ENCODE results near the gene HJV. TPM values are rescaled to one million over a fixed set of nuclear protein-coding genes. Genes with fewer than 3 reads are reported as not detected.
A peak's percentile ranks its signal among the peaks of the same experiment; 100 is the strongest.

The HJV gene
- total and polyA plus RNA-seq, 2 of the 4 experiments (the other 2 are of a cell fraction), result not detected

DNA sequence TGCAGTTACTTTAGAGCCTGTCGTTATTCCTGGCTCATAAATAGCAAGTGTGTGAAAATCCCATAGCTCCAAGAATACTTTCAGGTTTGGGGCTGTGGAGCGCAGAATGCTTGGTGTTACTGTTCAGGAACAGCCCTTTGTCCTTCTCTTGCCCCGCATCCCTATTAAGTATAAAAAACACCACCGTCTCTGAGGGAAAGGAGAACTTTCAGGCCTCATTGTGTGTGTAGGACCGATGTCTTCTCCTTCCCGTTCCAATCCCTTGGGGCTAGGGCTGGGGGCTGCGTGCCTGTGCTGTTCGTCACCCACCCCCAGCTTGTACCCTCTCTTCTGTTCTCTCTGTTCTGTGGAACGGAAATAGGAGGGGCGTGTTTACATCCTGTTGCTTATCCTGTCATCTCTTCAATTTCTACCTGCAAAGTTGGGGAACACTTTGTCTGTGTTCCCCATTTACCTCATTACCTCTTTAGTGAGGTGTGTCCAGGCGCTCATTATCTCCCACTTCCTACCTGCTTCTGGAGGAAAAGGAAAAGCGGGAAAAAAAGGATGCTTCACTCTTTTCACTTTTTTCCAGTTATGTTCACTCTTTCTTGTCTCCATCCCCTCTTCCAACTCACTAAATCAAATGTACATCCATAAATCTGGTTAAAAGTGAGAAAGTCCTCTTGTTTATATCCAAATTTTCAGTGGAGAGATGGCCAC, 24.4 kb downstream of the HJV start:
- ATAC-seq (ENCODE audit: low read depth) (peak; percentile 4), DNase-seq (no peak)
- peak overlapping the region; percentile 97 for H4K91ac ChIP-seq (ENCODE audit: insufficient read depth, low read depth, low read length)
- peak overlapping the region; percentile 86 for H3K9ac ChIP-seq (ENCODE audit: low read depth, low read length)
- peaks cover 10% of the 10 kb centered on the region for H3K4me1 ChIP-seq (ENCODE audit: control insufficient read depth, insufficient read depth, low read length)
- ChIA-PET POLR2A (ENCODE audit: unreplicated experiment) (no interaction called here), CTCF (interaction anchor here (0.6 kb wide), 1 partner anchor 259 kb away, joined by 3 read pairs; no protein-coding TSS in a partner anchor)
- H2BK120ac ChIP-seq (ENCODE audit: low read depth, low read length), result peak overlapping the region; percentile 86
- 0% methylated on average over 2 of the region's 12 CpGs; no CpG with 5 or more reads in 1 of the 2 experiments for WGBS, 2 experiments (ENCODE audit: extremely low coverage in 2 of 2, insufficient read length in 1 of 2)
- peak overlapping the region; percentile 76 to 92 for H4K8ac ChIP-seq (ENCODE audit: low read depth in 2 of 2, low read length in 2 of 2)
- H3K4ac ChIP-seq (ENCODE audit: low read depth, low read length), result peak overlapping the region; percentile 88
- H3K4me2 ChIP-seq (ENCODE audit: low read depth, low read length), result peak overlapping the region; percentile 89
- H3K27ac ChIP-seq (ENCODE audit: insufficient read depth, low read length), result peak overlapping the region; percentile 76
- H2BK20ac ChIP-seq (ENCODE audit: low read depth, low read length), result peak overlapping the region; percentile 54
- TF ChIP-seq CHD1 (IDR thresholded peaks at IDR 0.05; ENCODE audit: low read depth, low read length) (no peak), FOS (IDR thresholded peaks at IDR 0.05; ENCODE audit: low read depth, low read length) (no peak), MXI1 (IDR thresholded peaks at IDR 0.05; ENCODE audit: borderline replicate concordance, low read depth, low read length) (no peak), CEBPB (IDR thresholded peaks at IDR 0.05; ENCODE audit: low read depth, low read length) (no peak)
- intact Hi-C loops (cut with micrococcal nuclease) (loop anchor here (2.0 to 5.0 kb wide), 4 partner anchors 32 to 80 kb away; partner anchors contain the start of genes ANKRD34A, PEX11B, POLR3GL and RBM8A), dilution Hi-C loops (cut with HindIII; ENCODE audit: low sequenced_read_pairs, unreplicated experiment) (no loop called here), in situ Hi-C loops (cut with MboI; ENCODE audit: low sequenced_read_pairs) (loop anchor here (5.0 kb wide), 1 partner anchor 80 kb away; the partner anchor contains the start of gene PEX11B)
- H3K9me3 ChIP-seq (ENCODE audit: control insufficient read depth, insufficient read depth, low read length), result no peaks in the 10 kb centered on the region
- H2AK9ac ChIP-seq (replicated peaks; ENCODE audit: low read depth, low read length, poor library complexity), result peak overlapping the region; percentile 18
- peak overlapping the region; percentile 86 for H2BK5ac ChIP-seq (ENCODE audit: low read depth, low read length, poor library complexity, severe bottlenecking)
- H3K27me3 ChIP-seq (ENCODE audit: control insufficient read depth, insufficient read depth, low read length), result no peaks in the 10 kb centered on the region
- BruUV-seq (replicated peaks), result no TSS peak
- peak overlapping the region; percentile 88 for H3K56ac ChIP-seq (ENCODE audit: extremely low read depth, insufficient read depth, low read length)
- H2AK5ac ChIP-seq (ENCODE audit: low read depth, low read length), result peak overlapping the region; percentile 75; the same call in 1 of the 2 replicates
- peak overlapping the region; percentile 78 for H4K5ac ChIP-seq (ENCODE audit: low read depth, low read length)
- H4K20me1 ChIP-seq (ENCODE audit: insufficient read depth, low read length), result peaks cover 12% of the 10 kb centered on the region; the same call in 1 of the 2 replicates
- peak overlapping the region; percentile 98 for H2AFZ ChIP-seq (replicated peaks; ENCODE audit: low read length, poor library complexity)
- peaks cover 9% of the 10 kb centered on the region for H3K9me1 ChIP-seq (ENCODE audit: insufficient read depth, low read length)
- peak overlapping the region; percentile 88 for H3K23ac ChIP-seq (ENCODE audit: low read depth, low read length)
- H3K14ac ChIP-seq (replicated peaks; ENCODE audit: low read depth, low read length), result peak overlapping the region; percentile 88
- peak overlapping the region; percentile 82 for H3K18ac ChIP-seq (ENCODE audit: low read depth, low read length)
- H3K36me3 ChIP-seq (ENCODE audit: control insufficient read depth, insufficient read depth, low read length), result peaks cover 13% of the 10 kb centered on the region
- peak overlapping the region; percentile 57 for H3K4me3 ChIP-seq (ENCODE audit: insufficient read depth, low read depth, low read length)
- H3K79me1 ChIP-seq (ENCODE audit: low read depth in 1 of 2, low read length in 2 of 2), result peaks cover 22 to 35% of the 10 kb centered on the region in 2 experiments
- H2BK15ac ChIP-seq (ENCODE audit: low read depth, low read length), result peak overlapping the region; percentile 83

Measured in IMR-90 (cell line).